Stimulated activated CD4-positive, alpha-beta T cell treated with anti-CD3 and anti-CD28 coated beads, TNF-alpha, amount 100 ng/mL, for 1 hour (primary cell): ENCODE results near the gene TMEM63B.
"Not testable (repeated sequence)": the region's sequence is repeated elsewhere in the genome, so short reads cannot be mapped to it uniquely, and the experiment has no call there.

Experiments used
- DNase-seq, 3 donors: peaks; one replicate each; pipeline ENCODE4 v3.0.0-alpha.2; 2020; ENCODE audit warnings: low read depth in 3 of 3, low spot score in 1 of 3

The TMEM63B gene

GRCh38 chr6:44094403-44095242 lies 32.7 kb upstream of the TMEM63B start:
- DNase-seq, result no peak

- DNase-seq, result not testable (repeated sequence)
Observed at GRCh38 chr6:44095243-44095623, 32.1 kb upstream of the TMEM63B start.

GRCh38 chr6:44096612-44097011 lies 30.7 kb upstream of the TMEM63B start:
- DNase-seq, result peak; percentile 49 to 61 (median 57)

- no peak for DNase-seq
Observed at GRCh38 chr6:44097782-44098317, 29.5 kb upstream of the TMEM63B start.

DNA sequence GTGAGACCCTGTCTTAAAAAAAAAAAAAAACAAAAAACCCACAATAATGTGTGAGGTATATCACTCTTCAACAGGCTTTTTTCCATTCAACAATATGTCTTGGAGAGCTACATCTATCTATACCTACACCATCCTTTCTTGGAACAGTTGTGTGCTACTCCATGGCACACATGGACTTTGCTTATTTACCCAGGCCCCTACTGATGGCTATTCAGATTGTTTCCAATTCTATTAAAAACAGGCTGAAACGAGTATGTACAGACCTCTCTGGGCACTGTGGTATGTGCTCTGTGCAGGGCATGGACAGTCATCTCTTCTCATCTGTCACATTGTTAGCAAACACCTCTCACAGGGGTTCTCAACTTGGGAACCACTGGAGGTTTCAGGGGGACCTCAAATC lies 28.2 kb upstream of the TMEM63B start:
- DNase-seq, result no peak

- no peak for DNase-seq
Observed at GRCh38 chr6:44100088-44100550, 27.2 kb upstream of the TMEM63B start.

GRCh38 chr6:44101832-44102231 lies 25.5 kb upstream of the TMEM63B start:
- no peak for DNase-seq

DNA sequence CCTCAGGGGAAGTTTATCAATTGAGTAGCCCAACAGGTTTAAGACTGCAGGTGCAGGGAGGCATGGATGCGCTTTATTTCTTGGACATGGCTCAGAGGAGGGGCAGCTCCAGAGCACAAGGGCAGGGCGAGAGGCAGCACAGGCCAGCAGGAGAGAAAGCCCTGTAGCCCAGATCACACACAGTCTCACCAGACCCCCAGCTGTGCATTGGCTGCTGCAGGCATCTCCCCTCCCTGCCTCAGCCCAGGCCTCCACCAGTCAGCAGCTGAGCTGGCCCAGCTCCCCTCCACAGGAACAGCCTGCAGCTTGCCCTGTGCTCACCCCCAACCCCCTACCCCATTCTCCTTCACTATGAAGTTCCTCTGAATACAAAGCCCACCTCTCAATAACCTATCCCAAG lies 24.8 kb upstream of the TMEM63B start:
- no peak for DNase-seq

- DNase-seq, result no peak
Observed at GRCh38 chr6:44104481-44105021, 22.8 kb upstream of the TMEM63B start.

GRCh38 chr6:44105146-44105545 lies 22.2 kb upstream of the TMEM63B start:
- no peak for DNase-seq

GRCh38 chr6:44105993-44106740 lies 21.2 kb upstream of the TMEM63B start:
- no peak for DNase-seq

DNA sequence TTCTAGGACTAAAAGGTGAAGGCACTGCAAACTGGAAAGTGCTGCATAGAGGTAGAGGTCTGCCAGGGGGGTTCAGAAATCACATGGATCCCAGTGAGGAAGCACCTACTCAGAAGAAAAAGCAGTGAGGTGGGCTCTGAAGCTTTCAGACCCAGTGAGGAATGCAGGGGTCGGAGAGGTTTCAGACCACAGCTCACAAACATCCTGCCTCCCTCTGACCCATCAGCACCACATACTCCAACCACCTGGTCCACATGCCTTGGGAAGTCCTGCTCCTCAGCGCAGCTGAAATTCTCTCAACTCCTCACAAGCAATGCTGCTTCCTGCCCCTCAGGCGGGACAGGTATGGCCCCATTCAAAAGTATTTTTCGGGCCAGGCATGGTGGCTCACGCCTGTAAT lies 20.3 kb upstream of the TMEM63B start:
- DNase-seq, result no peak

- DNase-seq, result no peak
Observed at GRCh38 chr6:44108471-44108870, 18.9 kb upstream of the TMEM63B start.

DNA sequence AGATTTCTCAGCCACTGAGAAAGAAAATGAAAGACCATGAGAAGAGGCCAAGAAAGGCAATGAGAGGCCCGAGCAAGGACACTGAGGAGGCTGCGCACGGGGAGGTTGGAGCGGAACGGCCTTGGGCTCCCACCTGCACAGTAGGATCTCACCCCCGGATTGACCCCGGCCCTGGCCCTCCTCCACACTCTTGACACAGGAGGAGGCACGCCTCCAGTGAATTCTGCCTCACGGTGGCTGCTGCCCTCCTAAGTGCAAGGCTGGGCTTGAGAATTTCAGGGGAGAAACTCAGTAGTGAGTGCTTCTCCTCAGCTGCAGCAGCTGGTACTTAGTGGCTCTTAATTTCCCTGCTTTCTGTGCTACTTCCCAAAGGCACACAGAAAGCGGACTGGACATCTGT lies 18.1 kb upstream of the TMEM63B start:
- no peak for DNase-seq

- no peak for DNase-seq
Observed at GRCh38 chr6:44110005-44110676, 17.2 kb upstream of the TMEM63B start.

- DNase-seq, result no peak
Observed at GRCh38 chr6:44110966-44111365, 16.4 kb upstream of the TMEM63B start.

- no peak for DNase-seq
Observed at GRCh38 chr6:44111434-44112417, 15.6 kb upstream of the TMEM63B start.

DNA sequence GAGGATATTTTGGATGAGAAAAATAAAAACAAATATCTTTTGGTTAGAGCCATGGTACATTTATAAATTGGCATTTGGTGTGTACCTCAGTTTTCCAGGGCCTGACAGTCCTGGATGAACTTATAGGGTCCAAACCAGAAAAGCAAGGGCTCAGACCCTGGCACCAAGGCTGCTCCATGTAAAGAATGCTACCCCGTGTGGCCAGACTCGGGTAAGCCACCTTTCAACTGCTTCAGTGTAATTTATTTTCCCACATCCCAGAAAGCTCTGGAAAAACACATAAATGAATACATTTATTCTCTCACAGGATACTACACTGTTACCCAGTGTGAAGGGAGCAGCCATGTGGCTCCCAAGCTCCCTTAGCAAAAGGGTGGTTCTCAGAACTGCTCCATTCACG lies 13.9 kb upstream of the TMEM63B start:
- no peak for DNase-seq

GRCh38 chr6:44115866-44116265 lies 11.5 kb upstream of the TMEM63B start:
- no peak for DNase-seq
